ENCODE results near the gene AMN1. TPM values are rescaled to one million over a fixed set of nuclear protein-coding genes. Genes with fewer than 3 reads are reported as not detected.
"Not testable (repeated sequence)": the region's sequence is repeated elsewhere in the genome, so short reads cannot be mapped to it uniquely, and the experiment has no call there.

Gene AMN1
- total RNA-seq, 3 donors from 2014 or later = 3.1 to 7.3 (median 3.2) TPM

- no peaks in the 10 kb centered on the region for H3K9me3 ChIP-seq
- TF ChIP-seq, protein P1, sequence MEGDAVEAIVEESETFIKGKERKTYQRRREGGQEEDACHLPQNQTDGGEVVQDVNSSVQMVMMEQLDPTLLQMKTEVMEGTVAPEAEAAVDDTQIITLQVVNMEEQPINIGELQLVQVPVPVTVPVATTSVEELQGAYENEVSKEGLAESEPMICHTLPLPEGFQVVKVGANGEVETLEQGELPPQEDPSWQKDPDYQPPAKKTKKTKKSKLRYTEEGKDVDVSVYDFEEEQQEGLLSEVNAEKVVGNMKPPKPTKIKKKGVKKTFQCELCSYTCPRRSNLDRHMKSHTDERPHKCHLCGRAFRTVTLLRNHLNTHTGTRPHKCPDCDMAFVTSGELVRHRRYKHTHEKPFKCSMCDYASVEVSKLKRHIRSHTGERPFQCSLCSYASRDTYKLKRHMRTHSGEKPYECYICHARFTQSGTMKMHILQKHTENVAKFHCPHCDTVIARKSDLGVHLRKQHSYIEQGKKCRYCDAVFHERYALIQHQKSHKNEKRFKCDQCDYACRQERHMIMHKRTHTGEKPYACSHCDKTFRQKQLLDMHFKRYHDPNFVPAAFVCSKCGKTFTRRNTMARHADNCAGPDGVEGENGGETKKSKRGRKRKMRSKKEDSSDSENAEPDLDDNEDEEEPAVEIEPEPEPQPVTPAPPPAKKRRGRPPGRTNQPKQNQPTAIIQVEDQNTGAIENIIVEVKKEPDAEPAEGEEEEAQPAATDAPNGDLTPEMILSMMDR (IDR thresholded peaks at IDR 0.05) = no peak
- no peak for DNase-seq
- H3K36me3 ChIP-seq (ENCODE audit: low read depth) = no peaks in the 10 kb centered on the region
- ATAC-seq = peak; percentile 67
- H3K4me3 ChIP-seq = no peak overlapping the region
- intact Hi-C loops (cut with DNase I, micrococcal nuclease) = no loop called here
- H3K4me1 ChIP-seq (ENCODE audit: low read depth) = no peaks in the 10 kb centered on the region
These were observed 13.5 kb downstream of the AMN1 start for GRCh38 chr12:31715283-31715825.

- intact Hi-C loops (cut with DNase I, micrococcal nuclease) = no loop called here
- TF ChIP-seq, protein P1 (IDR thresholded peaks at IDR 0.05) = no peak
- ATAC-seq = no peak
- Histone ChIP-seq H3K9me3 (no peaks in the 10 kb centered on the region), H3K36me3 (ENCODE audit: low read depth) (no peaks in the 10 kb centered on the region), H3K4me3 (no peak overlapping the region), H3K4me1 (ENCODE audit: low read depth) (no peaks in the 10 kb centered on the region)
- DNase-seq = no peak
These were observed 14.2 kb downstream of the AMN1 start for GRCh38 chr12:31714406-31715271.

- intact Hi-C loops (cut with DNase I, micrococcal nuclease) = no loop called here
- H3K4me1 ChIP-seq (ENCODE audit: low read depth) = no peaks in the 10 kb centered on the region
- TF ChIP-seq, protein P1 (IDR thresholded peaks at IDR 0.05) = no peak
- DNase-seq (no peak), ATAC-seq (no peak)
- H3K9me3 ChIP-seq = peaks cover 16% of the 10 kb centered on the region
- no peaks in the 10 kb centered on the region for H3K36me3 ChIP-seq (ENCODE audit: low read depth)
- H3K4me3 ChIP-seq = no peak overlapping the region
These were observed 15.9 kb downstream of the AMN1 start for GRCh38 chr12:31712877-31713276.

GRCh38 chr12:31710021-31710818, 18.6 kb downstream of the AMN1 start:
- no peaks in the 10 kb centered on the region for H3K4me1 ChIP-seq (ENCODE audit: low read depth)
- TF ChIP-seq, protein P1 (IDR thresholded peaks at IDR 0.05) = no peak
- intact Hi-C loops (cut with DNase I, micrococcal nuclease) = no loop called here

DNA sequence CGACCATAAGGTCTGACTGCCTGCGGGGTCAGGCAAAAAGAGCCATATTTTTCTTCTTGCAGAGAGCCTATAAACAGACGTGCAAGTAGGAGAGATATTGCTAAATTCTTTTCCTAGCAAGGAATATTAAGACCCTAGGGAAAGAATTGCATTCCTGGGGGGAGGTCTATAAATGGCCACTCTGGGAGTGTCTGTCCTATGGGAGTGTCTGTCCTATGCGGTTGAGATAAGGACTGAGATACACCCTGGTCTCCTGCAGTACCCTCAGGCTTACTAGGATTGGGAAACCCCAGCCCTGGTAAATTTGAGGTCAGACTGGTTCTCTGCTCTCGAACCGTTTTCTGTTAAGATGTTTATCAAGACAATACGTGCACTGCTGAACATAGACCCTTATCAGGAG, 20.7 kb downstream of the AMN1 start:
- DNase-seq; H3K4me3 ChIP-seq; H3K36me3 ChIP-seq (ENCODE audit: low read depth); ATAC-seq; intact Hi-C loops (cut with DNase I, micrococcal nuclease); H3K4me1 ChIP-seq (ENCODE audit: low read depth): not testable (repeated sequence)
- peaks cover 20% of the 10 kb centered on the region for H3K9me3 ChIP-seq

More at GRCh38 chr12:31710021-31710818, 18.6 kb downstream of the AMN1 start:
- DNase-seq (no peak), ATAC-seq (no peak)
- peaks cover 20% of the 10 kb centered on the region for H3K9me3 ChIP-seq
- H3K4me3 ChIP-seq = no peak overlapping the region
- H3K36me3 ChIP-seq (ENCODE audit: low read depth) = no peaks in the 10 kb centered on the region

All from mucosa of descending colon (tissue), 3 donors.